D721Med (cell line): ENCODE measurements around the gene MRPS18A.

Source experiments
- DNase-seq: peaks from one replicate; pipeline ENCODE4 v3.0.0; 2011; ENCODE audit warnings: low spot score; ENCODE audit not compliant: insufficient read length
- FAIRE-seq: peaks from 2 replicates; lab custom pipeline; 2011; peaks lifted over from hg19 to GRCh38; lab: Jason Lieb, UNC
- CTCF ChIP-seq: IDR thresholded peaks from 2 replicates; pipeline ENCODE4 v1.5.1; 2012; ENCODE audit warnings: mild to moderate bottlenecking, control low read depth; ENCODE audit not compliant: insufficient read depth; ENCODE audit errors: missing control alignments

The MRPS18A gene

GRCh38 chr6:43717389-43717788 is 29.8 kb upstream of the MRPS18A start:
- no peak for TF ChIP-seq CTCF
- no peak for DNase-seq
- FAIRE-seq: no peak

- DNase-seq (no peak), FAIRE-seq (no peak)
- no peak for TF ChIP-seq CTCF
Observed at GRCh38 chr6:43716099-43716498, 28.5 kb upstream of the MRPS18A start.

- FAIRE-seq (no peak), DNase-seq (no peak)
- TF ChIP-seq CTCF: no peak
Observed at GRCh38 chr6:43715056-43715788, 27.6 kb upstream of the MRPS18A start.

GRCh38 chr6:43714311-43715055 is 26.9 kb upstream of the MRPS18A start:
- no peak for FAIRE-seq
- no peak for TF ChIP-seq CTCF
- DNase-seq: no peak

- DNase-seq (no peak), FAIRE-seq (no peak)
- TF ChIP-seq CTCF: no peak
Observed at GRCh38 chr6:43713643-43714310, 26.2 kb upstream of the MRPS18A start.

- no peak for DNase-seq
- no peak for FAIRE-seq
- TF ChIP-seq CTCF: no peak
Observed at GRCh38 chr6:43712579-43712978, 25.0 kb upstream of the MRPS18A start.

- no peak for TF ChIP-seq CTCF
- no peak for FAIRE-seq
Observed at GRCh38 chr6:43710576-43710975, 23.0 kb upstream of the MRPS18A start.

More at GRCh38 chr6:43710576-43710975, 23.0 kb upstream of the MRPS18A start:
- DNase-seq: no peak
